ENCODE results near the gene PPP2R3C. TPM values are rescaled to one million over a fixed set of nuclear protein-coding genes. Genes with fewer than 3 reads are reported as not detected.
"Not testable (repeated sequence)": the region's sequence is repeated elsewhere in the genome, so short reads cannot be mapped to it uniquely, and the experiment has no call there.

Gene PPP2R3C
- total and polyA plus RNA-seq, 7 donors, result 22.9 to 67.0 (median 30.9) TPM

DNA sequence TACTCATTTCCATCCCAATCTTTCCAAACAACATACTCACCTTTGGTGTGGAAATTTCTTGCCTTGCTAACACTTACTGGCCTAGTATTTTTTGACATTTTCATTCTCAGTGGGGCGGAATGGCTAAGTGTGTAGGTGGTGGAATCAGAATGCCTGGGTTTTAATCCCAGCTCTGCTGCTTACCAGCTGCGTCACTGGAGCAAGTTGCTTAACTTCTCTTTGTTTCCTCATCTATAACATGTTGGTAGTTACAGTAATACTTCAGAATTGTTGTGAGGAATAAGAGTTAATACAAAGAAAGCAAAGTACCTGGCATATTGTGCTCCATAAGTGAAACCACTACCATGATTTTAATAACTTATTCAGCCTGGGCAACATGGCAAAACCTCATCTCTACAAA is 78.7 kb downstream of the PPP2R3C start:
- ATAC-seq (no peak), DNase-seq (no peak)
- Histone ChIP-seq H3K36me3 (ENCODE audit: insufficient read depth in 1 of 2, low read depth in 1 of 2) (peaks cover 0 to 6% of the 10 kb centered on the region in 2 donors), H3K4me1 (peaks cover 10% of the 10 kb centered on the region), H3K27me3 (ENCODE audit: insufficient read depth in 3 of 3, low read length in 2 of 3) (no peaks in the 10 kb centered on the region), H3K4me3 (no peak overlapping the region), H3K27ac (no peak overlapping the region), H3K9me3 (no peaks in the 10 kb centered on the region)
- intact Hi-C loops (cut with DNase I), result no loop called here
- 93 to 96% (median 93%) methylated on average over 2 of the region's 2 CpGs for WGBS, 3 donors
- TF ChIP-seq, protein P1, sequence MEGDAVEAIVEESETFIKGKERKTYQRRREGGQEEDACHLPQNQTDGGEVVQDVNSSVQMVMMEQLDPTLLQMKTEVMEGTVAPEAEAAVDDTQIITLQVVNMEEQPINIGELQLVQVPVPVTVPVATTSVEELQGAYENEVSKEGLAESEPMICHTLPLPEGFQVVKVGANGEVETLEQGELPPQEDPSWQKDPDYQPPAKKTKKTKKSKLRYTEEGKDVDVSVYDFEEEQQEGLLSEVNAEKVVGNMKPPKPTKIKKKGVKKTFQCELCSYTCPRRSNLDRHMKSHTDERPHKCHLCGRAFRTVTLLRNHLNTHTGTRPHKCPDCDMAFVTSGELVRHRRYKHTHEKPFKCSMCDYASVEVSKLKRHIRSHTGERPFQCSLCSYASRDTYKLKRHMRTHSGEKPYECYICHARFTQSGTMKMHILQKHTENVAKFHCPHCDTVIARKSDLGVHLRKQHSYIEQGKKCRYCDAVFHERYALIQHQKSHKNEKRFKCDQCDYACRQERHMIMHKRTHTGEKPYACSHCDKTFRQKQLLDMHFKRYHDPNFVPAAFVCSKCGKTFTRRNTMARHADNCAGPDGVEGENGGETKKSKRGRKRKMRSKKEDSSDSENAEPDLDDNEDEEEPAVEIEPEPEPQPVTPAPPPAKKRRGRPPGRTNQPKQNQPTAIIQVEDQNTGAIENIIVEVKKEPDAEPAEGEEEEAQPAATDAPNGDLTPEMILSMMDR (IDR thresholded peaks at IDR 0.05), result no peak

DNA sequence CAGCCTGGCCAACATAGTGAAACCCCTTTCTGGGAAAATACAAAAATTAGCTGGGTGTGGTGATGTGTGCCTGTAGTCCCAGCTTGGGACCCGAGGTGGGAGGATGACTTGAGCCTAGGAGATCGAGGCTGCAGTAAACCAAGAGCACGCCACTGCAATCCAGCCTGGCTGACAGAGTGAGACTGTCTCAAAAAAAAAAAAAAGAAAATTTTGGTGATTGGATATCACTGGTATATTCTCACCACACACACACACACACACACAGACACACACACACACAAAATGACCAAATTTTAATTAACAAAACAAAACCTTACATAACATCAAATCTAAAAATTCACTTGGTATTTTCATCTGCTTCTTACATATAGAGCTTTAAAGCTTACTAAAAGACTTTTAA is 79.2 kb downstream of the PPP2R3C start:
- intact Hi-C loops (cut with DNase I), result no loop called here
- TF ChIP-seq, protein P1 (IDR thresholded peaks at IDR 0.05), result no peak

DNA sequence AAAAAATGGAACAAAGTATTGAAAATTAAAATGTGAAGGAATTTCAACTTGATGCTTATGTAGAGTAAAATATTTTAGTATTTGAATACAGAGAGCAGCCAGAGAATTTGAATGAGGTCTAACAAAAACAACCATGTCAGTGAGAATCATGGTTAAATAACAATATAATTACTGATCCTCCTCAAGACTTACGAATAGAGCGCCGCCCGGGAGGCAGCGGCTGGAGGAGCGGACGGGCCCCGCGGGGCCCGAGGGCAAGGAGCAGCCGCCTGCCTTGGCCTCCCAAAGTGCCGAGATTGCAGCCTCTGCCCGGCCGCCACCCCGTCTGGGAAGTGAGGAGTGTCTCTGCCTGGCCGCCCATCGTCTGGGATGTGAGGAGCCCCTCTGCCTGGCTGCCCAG is 83.5 kb downstream of the PPP2R3C start:
- 92 to 100% (median 97%) methylated on average over 1 to 11 of the region's 17 CpGs for WGBS, 3 donors
- H3K4me3 ChIP-seq; H3K27me3 ChIP-seq (ENCODE audit: insufficient read depth in 3 of 3, low read length in 2 of 3); H3K36me3 ChIP-seq (ENCODE audit: insufficient read depth in 1 of 2, low read depth in 1 of 2); H3K4me1 ChIP-seq; ATAC-seq; intact Hi-C loops (cut with DNase I); DNase-seq; H3K9me3 ChIP-seq; H3K27ac ChIP-seq: not testable (repeated sequence)

More for the DNA sequence above, 79.2 kb downstream of the PPP2R3C start:
- 81 to 87% (median 86%) methylated on average over 3 of the region's 3 CpGs for WGBS, 3 donors
- Histone ChIP-seq H3K27ac (no peak overlapping the region), H3K4me1 (peaks cover 6% of the 10 kb centered on the region), H3K36me3 (ENCODE audit: insufficient read depth in 1 of 2, low read depth in 1 of 2) (peaks cover 0 to 3% of the 10 kb centered on the region in 2 donors), H3K4me3 (no peak overlapping the region), H3K27me3 (ENCODE audit: insufficient read depth in 3 of 3, low read length in 2 of 3) (no peaks in the 10 kb centered on the region), H3K9me3 (no peaks in the 10 kb centered on the region)
- DNase-seq, result no peak
- no peak for ATAC-seq

Other genes with a start within 250 kb of the PPP2R3C start
- gene BAZ1A, start 246.6 kb downstream of the PPP2R3C start, total RNA-seq, result 10 to 100 TPM in 3 of 4 donors, 1 to 10 TPM in 1; 7.5 to 28.3 (median 15.5) TPM
- 10 to 100 TPM in 2 of 3 donors, 1 to 10 TPM in 1; 9.3 to 16.7 (median 15.3) TPM for gene BAZ1A, start 246.6 kb downstream of the PPP2R3C start, polyA plus RNA-seq
- gene SRP54, start 139.0 kb downstream of the PPP2R3C start, total RNA-seq, result 10 to 100 TPM; 30.6 to 39.6 (median 34.6) TPM
- 10 to 100 TPM; 27.9 to 51.2 (median 44.1) TPM for gene SRP54, start 139.0 kb downstream of the PPP2R3C start, polyA plus RNA-seq
- gene FAM177A1, start 75.7 kb downstream of the PPP2R3C start, total RNA-seq, result 10 to 100 TPM; 33.1 to 83.3 (median 60.3) TPM
- gene FAM177A1, start 75.7 kb downstream of the PPP2R3C start, polyA plus RNA-seq, result 10 to 100 TPM; 32.9 to 61.2 (median 35.9) TPM
- gene PRORP, start 562 bp upstream of the PPP2R3C start, total RNA-seq, result 10 to 100 TPM; 15.1 to 23.0 (median 17.0) TPM
- gene PRORP, start 562 bp upstream of the PPP2R3C start, polyA plus RNA-seq, result 10 to 100 TPM; 11.3 to 23.5 (median 21.6) TPM
- 100 to 1,000 TPM; 176 to 276 (median 262) TPM for gene PSMA6, start 170.4 kb upstream of the PPP2R3C start, total RNA-seq
- gene PSMA6, start 170.4 kb upstream of the PPP2R3C start, polyA plus RNA-seq, result 100 to 1,000 TPM; 328 to 653 (median 448) TPM

All from psoas muscle (tissue), 8 donors.